Epithelial cell of esophagus (primary cell): ENCODE data around the gene SFI1.

ENCODE experiments used
- DNase-seq: peaks from one replicate; pipeline ENCODE4 v3.0.0; 2010; ENCODE audit warnings: low read depth
- H3K4me3 ChIP-seq: 2 replicates; pipeline ENCODE4 v1.5.1; 2011; ENCODE audit warnings: mild to moderate bottlenecking, low read length, control low read depth
- CTCF ChIP-seq: IDR thresholded peaks from 2 replicates; pipeline ENCODE4 v1.5.1; 2011; ENCODE audit warnings: low read depth, mild to moderate bottlenecking, low read length, control low read depth, inconsistent platforms; ENCODE audit not compliant: insufficient read depth; ENCODE audit errors: missing control alignments

SFI1 gene

GRCh38 chr22:31625661-31626426, 129.5 kb downstream of the SFI1 start:
- DNase-seq, result peak; percentile 71
- no peak for TF ChIP-seq CTCF
- no peak overlapping the region for H3K4me3 ChIP-seq

GRCh38 chr22:31626427-31627150, 130.3 kb downstream of the SFI1 start:
- DNase-seq, result no peak
- H3K4me3 ChIP-seq, result no peak overlapping the region
- TF ChIP-seq CTCF, result no peak

- no peak for DNase-seq
These were observed 130.9 kb downstream of the SFI1 start for GRCh38 chr22:31627223-31627731.

GRCh38 chr22:31628362-31628761, 132.0 kb downstream of the SFI1 start:
- no peak for TF ChIP-seq CTCF

More at GRCh38 chr22:31627223-31627731, 130.9 kb downstream of the SFI1 start:
- TF ChIP-seq CTCF, result no peak
- no peak overlapping the region for H3K4me3 ChIP-seq

GRCh38 chr22:31628969-31629708, 132.8 kb downstream of the SFI1 start:
- DNase-seq, result no peak
- H3K4me3 ChIP-seq, result no peak overlapping the region
- TF ChIP-seq CTCF, result no peak

More at GRCh38 chr22:31628362-31628761, 132.0 kb downstream of the SFI1 start:
- no peak overlapping the region for H3K4me3 ChIP-seq
- no peak for DNase-seq

GRCh38 chr22:31629741-31630184, 133.4 kb downstream of the SFI1 start:
- no peak for DNase-seq
- H3K4me3 ChIP-seq, result peak overlapping the region; percentile 52
- no peak for TF ChIP-seq CTCF
